NCI-H2029 (cell line): ENCODE results near the gene IDS.
"Not testable (repeated sequence)": the region's sequence is repeated elsewhere in the genome, so short reads cannot be mapped to it uniquely, and the experiment has no call there.

Experiments
- DNase-seq: peaks from one replicate; lab custom pipeline; 2025; lab: John Stamatoyannopoulos, UW

IDS gene

GRCh38 chrX:149497626-149498025 lies 7.5 kb downstream of the IDS start:
- no peak for DNase-seq

- DNase-seq, result no peak
Observed at GRCh38 chrX:149497054-149497453, 8.1 kb downstream of the IDS start.

- no peak for DNase-seq
Observed at GRCh38 chrX:149495573-149496071, 9.5 kb downstream of the IDS start.

- no peak for DNase-seq
Observed at GRCh38 chrX:149494844-149495565, 10.1 kb downstream of the IDS start.

GRCh38 chrX:149493567-149494562 lies 11.2 kb downstream of the IDS start:
- no peak for DNase-seq

GRCh38 chrX:149491812-149492211 lies 13.3 kb downstream of the IDS start:
- DNase-seq, result no peak

- no peak for DNase-seq
Observed at GRCh38 chrX:149490100-149490499, 15.0 kb downstream of the IDS start.

- not testable (repeated sequence) for DNase-seq
Observed at GRCh38 chrX:149488411-149489052, 16.6 kb downstream of the IDS start.

- DNase-seq, result not testable (repeated sequence)
Observed at GRCh38 chrX:149488008-149488407, 17.1 kb downstream of the IDS start.

GRCh38 chrX:149487292-149487691 lies 17.8 kb downstream of the IDS start:
- no peak for DNase-seq

GRCh38 chrX:149476513-149476912 lies 28.6 kb downstream of the IDS start:
- no peak for DNase-seq

GRCh38 chrX:149473966-149474365 lies 31.1 kb downstream of the IDS start:
- no peak for DNase-seq

GRCh38 chrX:149473092-149473491 lies 32.0 kb downstream of the IDS start:
- DNase-seq, result no peak

GRCh38 chrX:149472625-149473024 lies 32.5 kb downstream of the IDS start:
- DNase-seq, result no peak

- no peak for DNase-seq
Observed at GRCh38 chrX:149471397-149471796, 33.7 kb downstream of the IDS start.

- peak; percentile 25 for DNase-seq
Observed at GRCh38 chrX:149470955-149471354, 34.2 kb downstream of the IDS start.

GRCh38 chrX:149469406-149469805 lies 35.7 kb downstream of the IDS start:
- no peak for DNase-seq

GRCh38 chrX:149467920-149468319 lies 37.2 kb downstream of the IDS start:
- no peak for DNase-seq

GRCh38 chrX:149467461-149467860 lies 37.6 kb downstream of the IDS start:
- DNase-seq, result no peak

GRCh38 chrX:149462849-149463248 lies 42.3 kb downstream of the IDS start:
- DNase-seq, result no peak

- no peak for DNase-seq
Observed at GRCh38 chrX:149461746-149462145, 43.4 kb downstream of the IDS start.

GRCh38 chrX:149458586-149458985 lies 46.5 kb downstream of the IDS start:
- no peak for DNase-seq
